H9 (cell line): Measurements from ENCODE around the gene ZNF672. TPM values are rescaled to one million over a fixed set of nuclear protein-coding genes. Genes with fewer than 3 reads are reported as not detected.

Experiments
- DNase-seq: peaks from one replicate; pipeline ENCODE4 v3.0.0-alpha.2; 2017
- H2AFZ ChIP-seq: one replicate; pipeline ENCODE4 v1.6.1; 2013; ENCODE audit warnings: mild to moderate bottlenecking, low read length, control low read depth, moderate library complexity
- H2AK5ac ChIP-seq: 2 replicates; pipeline ENCODE4 v1.6.1; 2013; ENCODE audit warnings: low read length, control low read depth, mixed read lengths; ENCODE audit not compliant: insufficient read length
- H2BK120ac ChIP-seq: one replicate; pipeline ENCODE4 v1.6.1; 2013; ENCODE audit warnings: low read depth, mild to moderate bottlenecking, low read length, control low read depth, inconsistent platforms; ENCODE audit not compliant: poor library complexity, severe bottlenecking
- H2BK12ac ChIP-seq: 2 replicates; pipeline ENCODE4 v1.6.1; 2013; ENCODE audit warnings: low read length, control low read depth, mixed read lengths, low read depth; ENCODE audit not compliant: insufficient read length
- H2BK15ac ChIP-seq: 2 replicates; pipeline ENCODE4 v1.6.1; 2013; ENCODE audit warnings: low read depth, low read length, control low read depth
- H2BK20ac ChIP-seq: one replicate; pipeline ENCODE4 v1.6.1; 2013; ENCODE audit warnings: low read depth, mild to moderate bottlenecking, low read length, control low read depth, inconsistent platforms; ENCODE audit not compliant: poor library complexity, severe bottlenecking
- H2BK5ac ChIP-seq: 2 replicates; pipeline ENCODE4 v1.6.1; 2013; ENCODE audit warnings: low read length, control low read depth, mixed read lengths; ENCODE audit not compliant: insufficient read length
- H3K14ac ChIP-seq: 2 replicates; pipeline ENCODE4 v1.6.1; 2013; ENCODE audit warnings: low read length, control low read depth; ENCODE audit not compliant: insufficient read depth
- H3K18ac ChIP-seq: 2 replicates; pipeline ENCODE4 v1.6.1; 2013; ENCODE audit warnings: low read depth, mild to moderate bottlenecking, mixed read lengths, low read length, control low read depth; ENCODE audit not compliant: insufficient read length
- H3K23ac ChIP-seq: 2 replicates; pipeline ENCODE4 v1.6.1; 2013; ENCODE audit warnings: low read length, control low read depth, mixed read lengths, low read depth; ENCODE audit not compliant: insufficient read length
- H3K23me2 ChIP-seq: 2 replicates; pipeline ENCODE4 v1.6.1; 2013; ENCODE audit warnings: low read depth, mild to moderate bottlenecking, mixed read lengths, low read length, control low read depth; ENCODE audit not compliant: insufficient read length, poor library complexity, severe bottlenecking
- H3K27ac ChIP-seq: 2 replicates; pipeline ENCODE4 v1.5.1; 2013; ENCODE audit warnings: low read length, control low read depth, mixed read lengths, low read depth; ENCODE audit not compliant: insufficient read length
- H3K27me3 ChIP-seq: 2 replicates; pipeline ENCODE4 v1.6.1; 2013; ENCODE audit warnings: low read length, control low read depth, inconsistent platforms; ENCODE audit not compliant: insufficient read depth
- H3K4ac ChIP-seq: 2 replicates; pipeline ENCODE4 v1.6.1; 2013; ENCODE audit warnings: low read depth, mild to moderate bottlenecking, control low read depth, inconsistent platforms, low read length, moderate library complexity
- H3K4me1 ChIP-seq: 2 replicates; pipeline ENCODE4 v1.6.1; 2013; ENCODE audit warnings: low read length, control low read depth, inconsistent platforms; ENCODE audit not compliant: insufficient read depth
- H3K4me2 ChIP-seq: 2 replicates; pipeline ENCODE4 v1.6.1; 2013; ENCODE audit warnings: low read length, control low read depth, mixed read lengths; ENCODE audit not compliant: insufficient read length, insufficient read depth
- H3K56ac ChIP-seq: 2 replicates; pipeline ENCODE4 v1.6.1; 2013; ENCODE audit warnings: low read depth, mild to moderate bottlenecking, mixed read lengths, low read length, control low read depth; ENCODE audit not compliant: insufficient read length
- H3K79me1 ChIP-seq: 2 replicates; pipeline ENCODE4 v1.6.1; 2013; ENCODE audit warnings: low read depth, mild to moderate bottlenecking, moderate library complexity, low read length, control low read depth, inconsistent platforms; ENCODE audit not compliant: insufficient read depth, poor library complexity, severe bottlenecking
- H3K79me2 ChIP-seq: 2 replicates; pipeline ENCODE4 v1.6.1; 2013; ENCODE audit warnings: low read length, control low read depth, inconsistent platforms; ENCODE audit not compliant: insufficient read depth
- H3K9ac ChIP-seq: 2 replicates; pipeline ENCODE4 v1.6.1; 2013; ENCODE audit warnings: low read length, control low read depth, mixed read lengths; ENCODE audit not compliant: insufficient read length; ENCODE audit errors: extremely low read depth
- H3K9me3 ChIP-seq: one replicate; pipeline ENCODE4 v1.6.1; 2013; ENCODE audit warnings: low read depth, low read length, inconsistent platforms; ENCODE audit not compliant: control insufficient read depth
- H3T11ph ChIP-seq: one replicate; pipeline ENCODE4 v1.6.1; 2013; ENCODE audit warnings: mild to moderate bottlenecking, low read length, control low read depth, inconsistent platforms
- H4K20me1 ChIP-seq: one replicate; pipeline ENCODE4 v1.6.1; 2013; ENCODE audit not compliant: control insufficient read depth, insufficient read length, insufficient read depth
- H4K5ac ChIP-seq: 2 replicates; pipeline ENCODE4 v1.6.1; 2013; ENCODE audit warnings: low read depth, mild to moderate bottlenecking, mixed read lengths, low read length, control low read depth; ENCODE audit not compliant: insufficient read length
- H4K8ac ChIP-seq: replicated peaks from 2 replicates; pipeline ENCODE4 v1.6.1; 2013; ENCODE audit warnings: low read length, control low read depth, mixed read lengths, low read depth; ENCODE audit not compliant: insufficient read length
- H4K91ac ChIP-seq: 2 replicates; pipeline ENCODE4 v1.6.1; 2013; ENCODE audit warnings: low read depth, mild to moderate bottlenecking, moderate library complexity, mixed read lengths, low read length, control low read depth; ENCODE audit not compliant: insufficient read length
- H3K27ac Mint-ChIP-seq, 3 experiments: 2 replicates in 2 of 3; 3 replicates in 1 of 3; pipeline ENCODE4 v1.8.0; 2020 to 2021; ENCODE audit warnings: mixed read lengths in 3 of 3, mild to moderate bottlenecking in 1 of 3, moderate library complexity in 1 of 3
- H3K27me3 Mint-ChIP-seq: 2 replicates; pipeline ENCODE4 v1.8.0; 2021; ENCODE audit warnings: low read depth, mild to moderate bottlenecking, moderate library complexity, mixed read lengths
- H3K36me3 Mint-ChIP-seq, 3 experiments: 2 replicates in 2 of 3; 3 replicates in 1 of 3; pipeline ENCODE4 v1.8.0; 2020 to 2021; ENCODE audit warnings: low read depth in 3 of 3, mixed read lengths in 3 of 3; ENCODE audit not compliant: insufficient read depth in 1 of 3
- H3K4me1 Mint-ChIP-seq, 2 experiments: 2 replicates each; pipeline ENCODE4 v1.8.0; 2020; ENCODE audit warnings: mixed read lengths in 2 of 2
- H3K4me3 Mint-ChIP-seq, 2 experiments: 2 replicates in 1 of 2; 3 replicates in 1 of 2; pipeline ENCODE4 v1.8.0; 2020 to 2021; ENCODE audit warnings: mild to moderate bottlenecking in 2 of 2, mixed read lengths in 2 of 2, moderate library complexity in 1 of 2
- H3K9me3 Mint-ChIP-seq, 2 experiments: 2 replicates in 1 of 2; 3 replicates in 1 of 2; pipeline ENCODE4 v1.8.0; 2020; ENCODE audit warnings: mild to moderate bottlenecking in 2 of 2, mixed read lengths in 2 of 2, moderate library complexity in 1 of 2
- WGBS: extraction: QIAGEN DNeasy Blood & Tissue Kit; methylation state at CpG from one replicate; pipeline ENCODE4 v1.1.7; 2013; ENCODE audit warnings: missing lambda C conversion rate, low lambda C conversion rate, mixed read lengths; ENCODE audit not compliant: insufficient read length; ENCODE audit errors: extremely low coverage; 5-methylcytosine and 5-hydroxymethylcytosine counted together
- total RNA-seq: library from RNA; stranded (reverse); gene quantifications from 2 replicates; pipeline ENCODE4 v1.2.1, GENCODE V29; 2021
- TF ChIP-seq, protein P1 (sequence below): fragments of 200-600 bp; sonication (generic); conservative IDR thresholded peaks from 3 replicates; pipeline ENCODE4 v1.8.0; 2021; ENCODE audit warnings: antibody characterized with exemption, mild to moderate bottlenecking

Gene ZNF672
- total RNA-seq, 1 experiment from 2014 or later = 29.4 TPM

DNA sequence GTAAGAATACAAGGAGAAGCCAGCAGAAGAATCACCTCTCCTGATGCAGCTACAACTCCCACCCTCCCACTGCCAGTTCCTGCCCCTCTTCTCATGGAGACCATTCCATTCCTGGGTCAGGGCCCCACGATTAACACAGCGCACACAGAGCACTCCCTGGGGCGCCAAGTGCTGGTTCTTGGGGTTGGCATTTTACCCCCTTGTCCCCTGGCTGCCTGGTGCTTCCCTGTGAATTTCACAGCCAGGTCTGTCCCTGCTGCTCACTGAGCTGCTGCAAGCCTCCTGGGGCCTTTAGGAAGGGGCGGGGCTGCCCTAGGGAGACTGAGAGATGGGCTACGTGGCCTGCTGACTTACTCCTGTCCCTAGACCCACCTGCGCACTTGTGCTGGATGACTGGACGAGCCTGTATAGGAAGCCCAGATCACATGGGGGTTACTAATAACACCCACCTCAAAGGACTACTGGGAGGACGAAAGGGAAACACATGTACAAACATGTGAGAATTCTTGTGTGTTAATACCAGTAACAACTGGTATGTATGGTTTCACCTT, 4.8 kb downstream of the ZNF672 start:
- H3K4me1 Mint-ChIP-seq = peaks cover 2 to 13% of the 10 kb centered on the region in 2 experiments; a peak in 3 of 4 replicates
- Histone ChIP-seq H3T11ph (no peak overlapping the region), H3K18ac (no peak overlapping the region), H2AFZ (no peak overlapping the region), H3K9me3 (no peaks in the 10 kb centered on the region), H2BK20ac (no peak overlapping the region), H3K4me1 (no peaks in the 10 kb centered on the region), H3K56ac (no peak overlapping the region), H3K14ac (no peak overlapping the region), H2BK12ac (no peak overlapping the region), H3K9ac (no peak overlapping the region), H2BK120ac (no peak overlapping the region), H3K4me2 (no peak overlapping the region), H2AK5ac (no peak overlapping the region), H3K4ac (no peak overlapping the region), H4K20me1 (no peaks in the 10 kb centered on the region), H3K23me2 (no peaks in the 10 kb centered on the region), H4K8ac (no peak overlapping the region), H3K27me3 (no peaks in the 10 kb centered on the region), H3K23ac (no peak overlapping the region), H3K27ac (no peak overlapping the region), H3K79me1 (no peaks in the 10 kb centered on the region), H4K91ac (no peak overlapping the region), H4K5ac (no peak overlapping the region), H3K79me2 (peaks cover 3% of the 10 kb centered on the region), H2BK5ac (no peak overlapping the region), H2BK15ac (no peak overlapping the region)
- no peak overlapping the region for H3K27ac Mint-ChIP-seq
- no peak overlapping the region for H3K4me3 Mint-ChIP-seq
- DNase-seq = no peak
- no peaks in the 10 kb centered on the region for H3K9me3 Mint-ChIP-seq
- H3K36me3 Mint-ChIP-seq = peaks cover 12 to 32% (median 19%) of the 10 kb centered on the region in 3 experiments; a peak in 6 of 7 replicates
- TF ChIP-seq, protein P1, sequence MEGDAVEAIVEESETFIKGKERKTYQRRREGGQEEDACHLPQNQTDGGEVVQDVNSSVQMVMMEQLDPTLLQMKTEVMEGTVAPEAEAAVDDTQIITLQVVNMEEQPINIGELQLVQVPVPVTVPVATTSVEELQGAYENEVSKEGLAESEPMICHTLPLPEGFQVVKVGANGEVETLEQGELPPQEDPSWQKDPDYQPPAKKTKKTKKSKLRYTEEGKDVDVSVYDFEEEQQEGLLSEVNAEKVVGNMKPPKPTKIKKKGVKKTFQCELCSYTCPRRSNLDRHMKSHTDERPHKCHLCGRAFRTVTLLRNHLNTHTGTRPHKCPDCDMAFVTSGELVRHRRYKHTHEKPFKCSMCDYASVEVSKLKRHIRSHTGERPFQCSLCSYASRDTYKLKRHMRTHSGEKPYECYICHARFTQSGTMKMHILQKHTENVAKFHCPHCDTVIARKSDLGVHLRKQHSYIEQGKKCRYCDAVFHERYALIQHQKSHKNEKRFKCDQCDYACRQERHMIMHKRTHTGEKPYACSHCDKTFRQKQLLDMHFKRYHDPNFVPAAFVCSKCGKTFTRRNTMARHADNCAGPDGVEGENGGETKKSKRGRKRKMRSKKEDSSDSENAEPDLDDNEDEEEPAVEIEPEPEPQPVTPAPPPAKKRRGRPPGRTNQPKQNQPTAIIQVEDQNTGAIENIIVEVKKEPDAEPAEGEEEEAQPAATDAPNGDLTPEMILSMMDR = no peak
- WGBS = no CpG with 5 or more reads among the region's 8 CpGs
- H3K27me3 Mint-ChIP-seq = no peaks in the 10 kb centered on the region
